ENCODE results near the gene EXTL2.
A peak's percentile ranks its signal among the peaks of the same experiment; 100 is the strongest.
"Not testable (repeated sequence)": the region's sequence is repeated elsewhere in the genome, so short reads cannot be mapped to it uniquely, and the experiment has no call there.

EXTL2 gene, protein sequence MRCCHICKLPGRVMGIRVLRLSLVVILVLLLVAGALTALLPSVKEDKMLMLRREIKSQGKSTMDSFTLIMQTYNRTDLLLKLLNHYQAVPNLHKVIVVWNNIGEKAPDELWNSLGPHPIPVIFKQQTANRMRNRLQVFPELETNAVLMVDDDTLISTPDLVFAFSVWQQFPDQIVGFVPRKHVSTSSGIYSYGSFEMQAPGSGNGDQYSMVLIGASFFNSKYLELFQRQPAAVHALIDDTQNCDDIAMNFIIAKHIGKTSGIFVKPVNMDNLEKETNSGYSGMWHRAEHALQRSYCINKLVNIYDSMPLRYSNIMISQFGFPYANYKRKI

DNA sequence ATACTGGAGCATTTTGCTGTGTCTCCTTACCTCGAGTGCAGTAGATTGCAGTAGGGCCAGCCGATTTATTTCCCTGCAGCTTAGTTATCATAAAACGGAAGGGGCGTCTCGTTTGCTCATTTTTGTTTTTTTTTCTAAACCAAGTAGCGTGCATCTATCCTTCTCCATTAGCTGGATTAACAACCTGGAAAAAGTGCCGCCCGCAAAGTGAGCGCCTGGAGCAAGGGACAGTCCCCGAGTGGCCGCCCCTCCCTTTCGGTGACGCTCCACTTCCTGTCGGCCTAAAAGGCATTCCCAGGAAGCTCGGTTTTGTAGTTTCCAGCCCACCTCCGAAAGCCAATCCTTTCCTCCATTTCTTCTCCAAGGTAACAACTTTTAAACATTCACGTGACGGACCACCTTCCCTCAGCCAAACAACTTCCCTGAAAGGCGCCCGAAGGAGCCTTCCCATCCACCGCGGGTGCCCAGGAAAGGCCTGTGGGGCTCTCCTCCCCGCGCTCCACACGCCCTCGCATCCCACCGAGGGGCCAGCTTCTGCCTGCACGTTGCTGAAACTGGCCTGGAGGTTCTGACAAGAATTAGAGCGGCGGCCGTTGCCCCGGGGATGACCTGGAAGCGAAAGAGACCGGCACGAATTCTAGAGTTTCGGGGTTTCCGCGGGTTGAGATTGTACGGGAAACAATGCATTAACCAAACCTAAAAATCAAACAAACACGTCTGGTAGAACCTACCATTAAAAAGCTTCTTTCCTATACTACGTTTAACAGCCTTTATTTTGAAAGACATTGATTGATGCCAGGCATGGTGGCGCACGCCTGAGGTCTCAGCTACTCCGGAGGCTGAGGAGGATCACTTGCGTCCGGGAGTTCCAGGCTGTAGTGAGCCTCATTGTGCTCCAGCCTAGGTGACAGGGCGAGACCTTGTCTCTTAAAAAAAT, at the start of gene EXTL2:
Gene EXTL2 (minus strand): TSS at position 240 of the 937 bp plus-strand sequence. CDS start 6,085 bp downstream, outside the sequence.
- peak; percentile 80 for DNase-seq

DNA sequence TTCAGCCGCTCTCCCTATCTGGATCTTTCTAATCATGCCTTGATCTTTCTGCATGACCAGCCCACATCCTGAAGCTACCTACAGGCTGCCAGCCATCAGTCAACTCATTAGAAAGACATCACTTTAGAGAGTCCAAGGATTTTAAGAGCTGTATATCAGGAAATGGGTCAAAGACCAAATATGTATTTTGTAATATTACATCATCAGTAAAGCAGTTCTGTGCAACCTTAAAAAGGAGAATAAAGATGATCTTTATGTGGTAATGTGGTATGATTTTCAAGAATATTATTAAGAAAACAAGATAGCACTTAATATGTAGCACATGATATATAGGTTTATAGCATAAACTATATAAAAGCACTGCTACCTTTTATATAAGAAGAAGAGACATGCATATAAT, 48.9 kb upstream of the EXTL2 start:
- no peak for DNase-seq

DNA sequence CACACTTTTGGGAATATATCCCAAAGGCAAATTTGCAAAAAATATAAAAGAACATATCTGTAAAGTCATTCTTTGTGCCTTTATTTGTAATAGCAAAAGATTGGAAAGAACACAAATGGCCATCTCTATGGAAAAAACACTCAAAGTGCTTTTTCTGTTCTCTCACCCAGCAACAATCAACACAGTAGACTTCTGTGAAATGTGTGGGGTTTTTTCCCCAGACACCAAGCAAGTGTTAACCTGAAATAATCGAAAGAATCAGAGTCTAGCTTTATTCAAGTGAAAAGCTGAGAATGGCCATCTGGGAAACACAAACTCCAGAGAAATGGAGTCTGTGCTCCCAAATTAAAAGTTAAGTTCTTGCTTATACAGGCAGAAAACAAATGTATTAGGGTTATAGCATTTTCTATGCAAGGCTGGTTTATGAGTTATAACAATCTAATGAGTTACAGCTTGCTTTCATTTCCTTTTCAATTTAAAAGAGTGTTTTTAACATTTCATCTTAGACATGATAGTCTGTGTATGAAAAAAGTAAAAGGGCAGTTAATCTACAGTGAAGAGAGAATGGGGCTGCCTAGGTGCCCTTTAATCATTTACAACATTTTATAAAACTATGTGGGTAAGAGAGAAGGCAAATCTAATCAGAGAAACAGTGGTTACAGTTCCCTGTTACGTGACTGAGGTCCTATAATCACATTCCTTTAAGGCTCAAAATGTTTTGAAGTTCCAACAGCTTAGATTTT, 47.8 kb upstream of the EXTL2 start:
- no peak for DNase-seq

DNA sequence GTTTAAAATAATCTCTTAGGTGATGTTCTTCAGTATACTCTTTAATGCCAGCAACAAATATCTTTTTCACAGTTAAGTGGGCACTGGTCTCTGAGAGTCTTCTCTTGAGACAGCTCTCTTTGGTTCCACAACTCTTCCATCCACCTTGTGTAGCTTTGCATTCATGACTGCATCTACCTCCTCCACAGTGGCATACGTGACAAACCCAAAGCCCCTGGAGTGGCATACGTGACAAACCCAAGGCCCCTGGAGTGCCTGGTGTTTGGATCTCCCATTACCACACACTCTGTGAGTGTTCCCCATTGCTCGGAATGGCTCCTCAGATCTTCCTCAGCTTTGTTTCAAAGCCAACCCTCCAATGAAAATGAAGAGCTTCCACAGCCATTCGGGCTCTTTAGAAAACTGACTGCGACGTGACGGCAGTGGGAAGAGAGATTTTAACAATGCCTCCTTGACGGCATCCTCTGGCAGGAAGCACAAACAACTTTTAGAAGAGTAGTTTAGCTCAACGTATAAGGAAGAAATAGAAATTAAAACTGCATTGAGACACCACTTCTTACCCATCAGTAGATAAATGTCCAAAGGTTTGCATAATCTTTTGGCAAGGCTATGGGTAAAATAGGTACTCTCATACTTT, 47.1 kb upstream of the EXTL2 start:
- DNase-seq, result no peak

DNA sequence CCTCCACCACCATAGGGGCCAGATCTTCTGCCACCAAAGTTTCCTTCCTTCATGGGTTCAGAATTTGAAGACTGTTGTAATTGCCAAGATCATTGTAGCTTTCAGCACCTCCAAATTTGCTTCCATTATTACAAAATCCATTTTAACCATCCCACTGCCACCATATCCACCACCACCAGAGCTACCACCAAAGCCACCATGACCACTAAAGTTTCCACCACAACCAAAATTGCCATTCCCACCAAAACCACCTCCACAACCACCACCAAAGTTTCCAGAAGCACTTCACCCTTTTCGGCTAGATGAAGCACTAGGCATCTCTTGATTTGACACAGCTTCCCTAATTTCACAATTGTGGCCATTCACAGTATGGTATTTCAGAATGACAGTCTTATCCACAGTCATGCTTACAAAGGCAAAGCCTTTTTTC, 46.5 kb upstream of the EXTL2 start:
- DNase-seq, result no peak

DNA sequence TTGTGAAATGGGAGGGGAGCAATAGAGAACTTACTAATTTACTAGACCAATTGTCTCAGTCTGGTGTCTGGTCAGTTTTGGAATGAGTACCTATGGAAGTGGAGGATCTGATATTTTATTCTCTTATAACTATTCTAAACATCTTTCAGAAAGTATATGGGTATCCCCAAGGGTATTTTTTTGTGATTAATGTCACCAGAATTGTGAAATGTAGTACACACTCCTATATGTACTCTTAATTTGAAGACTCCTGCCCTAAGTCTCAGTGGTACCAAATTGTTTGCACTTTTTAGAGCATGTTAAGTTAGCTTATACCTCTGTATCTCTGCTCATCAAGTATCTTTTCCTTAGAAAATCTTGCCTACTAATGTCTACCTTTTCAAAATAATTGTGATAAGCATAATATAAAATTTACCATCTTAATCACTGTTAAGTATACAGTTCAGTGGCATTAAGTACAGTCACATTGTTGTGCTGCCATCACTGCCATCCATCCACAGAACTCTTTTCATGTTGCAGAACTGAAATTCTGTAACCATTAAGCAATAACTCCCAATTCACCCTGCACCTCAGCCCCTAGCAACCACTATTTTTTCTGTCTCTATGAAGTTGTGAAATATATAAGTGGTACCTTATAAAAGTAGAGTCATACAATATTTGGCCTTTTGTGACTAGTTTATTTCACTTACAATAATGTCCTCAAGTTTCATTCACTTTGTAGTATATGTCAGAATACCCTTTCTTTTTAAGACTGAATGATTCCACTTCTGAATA, 41.7 kb upstream of the EXTL2 start:
- DNase-seq, result no peak

DNA sequence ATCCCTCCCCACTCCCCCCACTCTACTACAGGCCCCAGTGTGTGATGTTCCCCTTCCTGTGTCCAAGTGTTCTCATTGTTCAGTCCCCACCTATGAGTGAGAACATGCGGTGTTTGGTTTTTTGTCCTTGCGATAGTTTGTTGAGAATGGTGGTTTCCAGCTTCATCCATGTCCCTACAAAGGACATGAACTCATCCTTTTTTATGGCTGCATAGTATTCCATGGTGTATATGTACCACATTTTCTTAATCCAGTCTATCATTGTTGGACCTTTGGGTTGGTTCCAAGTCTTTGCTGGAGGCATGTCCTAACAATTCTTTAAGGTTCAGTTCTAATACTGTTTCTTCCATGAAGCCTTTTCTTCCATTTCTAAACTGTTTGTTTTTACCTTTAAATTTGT, 38.9 kb upstream of the EXTL2 start:
- DNase-seq, result not testable (repeated sequence)

DNA sequence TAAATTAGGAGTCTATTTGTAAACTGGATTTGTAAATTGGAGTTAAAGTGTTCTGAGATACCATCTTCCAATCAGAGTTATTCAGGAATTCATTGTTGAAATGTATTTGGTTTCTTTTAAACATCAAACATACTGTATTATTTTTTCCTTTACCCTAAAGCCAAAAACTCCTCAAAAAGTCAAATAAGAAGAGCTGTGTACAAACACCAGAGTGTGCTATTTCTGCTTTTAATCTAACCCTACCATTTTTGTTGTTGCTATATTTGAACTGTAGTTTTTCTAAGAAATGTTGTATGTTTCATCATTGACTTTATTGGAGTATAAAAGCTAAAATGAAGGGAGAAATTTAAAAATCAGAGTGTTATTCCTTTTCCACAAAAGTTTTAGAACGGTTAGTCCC, 37.1 kb upstream of the EXTL2 start:
- no peak for DNase-seq

DNA sequence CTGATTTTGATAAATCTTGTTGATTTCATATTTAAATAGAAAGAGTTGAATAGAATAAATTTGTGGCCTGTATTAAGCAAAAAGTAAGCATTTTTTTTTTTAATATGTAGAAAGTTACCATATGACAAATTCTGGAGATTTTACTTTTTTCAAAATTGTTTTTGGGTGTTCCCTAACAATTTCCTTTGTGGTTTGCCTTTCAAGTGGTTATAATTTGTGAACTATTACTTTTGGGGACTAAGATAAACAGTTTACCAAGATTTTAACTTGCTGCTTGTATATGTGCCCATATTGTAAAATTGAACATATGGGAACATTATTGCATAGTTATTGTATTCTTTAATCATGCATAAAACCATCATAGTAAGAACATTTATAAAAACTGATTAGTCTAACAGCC, 35.9 kb upstream of the EXTL2 start:
- no peak for DNase-seq

DNA sequence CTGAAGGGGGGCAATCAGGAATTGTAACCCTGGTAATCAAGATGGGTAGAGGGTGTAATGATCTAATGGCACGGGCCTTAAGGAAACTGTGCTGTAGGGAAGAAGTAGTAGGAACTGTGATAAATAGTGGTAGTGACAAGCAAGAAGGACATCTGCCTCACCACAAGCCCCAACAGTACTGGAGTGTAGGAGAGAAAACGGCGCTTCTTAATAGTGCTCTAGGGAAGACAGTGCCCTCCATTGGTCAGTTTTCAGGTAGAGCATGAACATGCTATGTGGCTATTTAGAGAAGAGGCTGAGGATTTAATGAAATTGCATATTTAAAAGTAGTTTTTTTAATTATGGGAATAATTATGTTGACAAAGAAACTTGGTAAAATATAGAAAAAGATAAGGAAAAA, 33.5 kb upstream of the EXTL2 start:
- DNase-seq, result no peak

DNA sequence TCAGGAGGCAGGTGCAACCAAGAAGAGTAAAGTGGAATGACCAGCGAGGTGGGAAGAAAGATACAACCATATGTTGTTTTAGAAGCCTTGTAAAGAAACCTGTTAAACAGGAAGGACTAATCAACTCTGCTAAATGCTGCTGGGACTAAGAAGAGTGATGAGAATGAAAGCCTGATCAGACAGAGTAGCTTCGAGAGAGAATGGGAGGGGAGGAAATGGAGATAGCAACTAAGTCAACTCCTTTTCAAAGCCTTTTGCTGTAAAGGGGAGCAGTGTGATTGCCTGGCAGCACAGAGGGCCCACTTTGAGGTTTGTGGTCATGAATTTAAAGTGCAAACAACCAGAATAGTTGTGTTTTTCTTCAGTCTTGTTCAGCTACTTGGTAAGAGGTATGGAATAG, 32.6 kb upstream of the EXTL2 start:
- DNase-seq, result no peak

DNA sequence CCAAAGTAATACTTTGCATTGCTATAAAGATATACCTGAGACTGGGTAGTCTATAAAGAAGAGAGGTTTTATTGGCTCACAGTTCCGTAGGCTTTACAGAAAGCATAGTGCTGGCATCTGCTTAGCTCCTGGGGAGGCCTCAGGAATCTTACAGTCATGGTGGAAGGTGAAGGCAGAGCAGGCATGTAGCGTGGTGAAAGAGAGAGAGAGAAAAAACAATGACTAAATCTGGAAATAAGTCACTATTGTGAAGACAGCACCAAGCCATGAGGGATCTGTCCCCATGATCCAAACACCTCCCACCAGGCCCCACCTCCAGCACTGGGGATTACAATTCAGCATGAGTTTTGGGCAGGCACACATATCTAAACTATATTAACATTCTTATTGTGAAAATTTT, 31.6 kb upstream of the EXTL2 start:
- no peak for DNase-seq

DNA sequence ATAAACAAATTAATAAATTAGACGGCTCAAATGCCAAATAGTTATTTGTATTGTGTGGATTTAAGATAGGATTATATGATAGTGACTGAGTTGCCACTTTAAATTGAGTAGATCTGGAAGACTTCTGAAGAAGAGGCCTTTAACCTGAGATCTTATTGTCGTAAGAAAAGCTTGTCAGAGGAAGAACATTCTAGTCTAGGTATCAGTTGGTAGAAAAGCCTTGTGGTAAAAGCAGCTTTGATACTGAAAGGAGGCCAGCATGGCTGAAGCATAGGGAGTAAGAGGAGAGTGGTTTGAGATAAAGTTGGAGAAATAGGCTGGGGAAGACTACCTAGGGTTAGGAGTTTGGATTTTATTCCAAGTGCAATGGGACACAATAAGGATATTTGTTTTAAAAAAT, 30.3 kb upstream of the EXTL2 start:
- no peak for DNase-seq

DNA sequence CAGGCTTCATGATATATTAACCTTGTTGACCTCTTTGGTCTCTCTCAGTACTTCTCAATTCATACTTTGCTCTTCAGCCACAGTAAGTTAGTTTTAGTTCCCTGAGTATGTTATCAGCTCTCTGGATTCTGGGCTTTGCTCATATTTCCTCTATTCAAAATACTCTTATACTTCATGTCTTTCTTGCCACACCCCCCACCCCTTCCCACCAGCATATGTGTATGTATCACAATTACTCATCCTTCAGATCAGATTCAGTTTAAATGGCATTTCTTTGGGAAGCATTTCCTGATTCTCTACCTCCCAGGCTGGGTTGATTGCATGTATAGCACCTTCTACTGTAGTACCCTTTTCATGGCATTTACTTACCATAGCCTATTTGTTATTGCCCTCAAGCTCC, 29.6 kb upstream of the EXTL2 start:
- DNase-seq, result peak; percentile 59

DNA sequence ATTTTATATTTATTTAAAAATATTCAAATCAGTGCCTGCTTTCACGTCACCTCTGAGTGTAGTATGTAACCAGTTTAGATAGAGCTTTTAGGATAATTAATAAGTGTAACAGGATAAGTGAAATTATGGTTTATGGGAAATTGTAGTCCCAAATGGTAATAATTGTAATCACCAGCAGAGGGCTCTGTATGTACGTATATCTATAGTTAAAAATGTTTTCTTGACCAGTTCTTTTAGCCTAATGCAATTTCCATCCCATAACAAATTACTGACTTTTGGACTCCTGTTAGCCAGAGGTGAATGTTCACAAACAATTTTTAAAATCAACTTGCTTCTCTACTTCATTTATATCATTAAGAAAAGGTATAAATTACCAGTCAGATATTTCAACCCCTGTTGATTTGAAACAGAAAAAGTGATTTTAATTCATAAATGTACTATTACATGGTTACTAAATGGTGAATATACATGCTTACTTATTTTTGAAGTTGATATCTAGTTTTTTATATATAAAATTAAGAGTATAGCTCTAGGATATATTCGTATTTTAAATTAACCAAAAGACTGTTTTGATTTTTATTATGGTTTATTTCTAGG, 26.6 kb upstream of the EXTL2 start:
- peak; percentile 55 for DNase-seq

DNA sequence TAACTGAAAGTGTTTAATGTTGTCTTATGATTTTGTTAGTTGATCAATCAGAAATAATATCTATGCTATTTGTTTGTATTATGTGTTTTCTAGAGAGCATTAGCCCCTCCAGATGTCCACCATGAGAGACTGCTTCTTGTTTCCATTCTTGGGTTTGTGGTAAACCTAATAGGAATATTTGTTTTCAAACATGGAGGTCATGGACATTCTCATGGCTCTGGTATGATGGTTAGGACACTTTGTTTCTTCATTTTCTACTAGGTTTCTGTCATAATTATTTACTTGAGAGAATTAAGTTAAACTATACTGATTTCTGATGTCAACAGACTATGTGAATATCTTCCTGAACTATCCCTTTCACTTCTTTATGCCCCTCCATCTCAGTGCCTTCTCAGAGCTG, 17.4 kb upstream of the EXTL2 start:
- DNase-seq, result no peak

DNA sequence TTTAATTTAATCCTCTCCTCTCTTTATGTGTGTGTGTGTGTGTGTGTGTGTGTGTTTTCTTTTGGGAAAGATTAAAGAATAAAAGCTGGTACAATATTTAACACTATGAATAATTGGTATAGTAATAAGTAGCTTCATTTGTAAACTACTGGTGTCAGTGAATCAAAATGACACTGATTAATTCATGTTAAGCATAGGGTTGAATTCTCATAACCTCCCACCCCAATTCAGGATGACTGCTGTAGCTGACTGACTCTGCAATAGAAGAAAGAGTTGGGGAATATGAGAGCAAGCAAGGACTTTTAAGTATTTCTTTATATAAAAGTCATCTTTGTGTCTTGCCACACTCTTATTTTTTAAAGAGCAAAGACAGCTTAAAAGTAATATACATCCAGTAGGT, 14.4 kb upstream of the EXTL2 start:
- no peak for DNase-seq

DNA sequence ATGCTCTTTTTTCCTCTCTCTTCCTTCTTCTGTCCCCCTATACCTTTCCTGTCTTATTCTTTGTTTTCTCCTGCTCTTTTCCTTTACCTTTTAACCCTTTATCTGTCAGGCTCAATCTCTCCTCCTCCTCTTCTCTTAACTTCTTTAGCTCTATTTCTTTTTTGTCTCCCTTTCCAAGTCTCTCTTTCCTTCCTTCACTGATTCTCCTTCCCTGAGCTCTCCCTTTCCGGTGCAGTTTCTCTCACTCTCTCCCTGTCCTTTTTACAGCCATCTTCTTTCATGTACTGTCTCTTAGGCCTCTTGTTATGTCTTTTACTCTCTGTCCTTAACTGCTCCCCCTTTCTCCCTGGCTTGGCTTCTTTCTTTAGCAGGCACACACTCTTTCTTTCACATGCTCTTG, 13.2 kb upstream of the EXTL2 start:
- no peak for DNase-seq

DNA sequence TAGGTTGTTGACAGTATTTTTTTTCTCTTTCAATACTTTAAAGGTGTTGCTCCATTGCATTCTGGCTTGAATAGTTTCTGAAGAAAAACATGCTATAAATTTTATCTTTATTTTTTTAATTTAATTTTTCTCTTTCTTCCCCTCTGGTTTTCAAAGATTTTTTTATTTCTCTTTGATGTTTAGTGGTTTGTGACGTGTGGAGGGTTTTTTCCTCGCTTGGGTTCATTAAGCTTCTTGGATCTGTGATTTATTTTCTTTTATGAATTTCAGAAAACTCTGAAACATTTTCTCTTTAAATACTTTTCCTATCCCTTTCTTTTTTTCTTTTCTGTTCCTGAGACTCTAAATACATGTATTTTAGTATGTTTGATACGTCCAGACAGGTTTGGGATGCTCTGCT, 10.5 kb upstream of the EXTL2 start:
- no peak for DNase-seq

DNA sequence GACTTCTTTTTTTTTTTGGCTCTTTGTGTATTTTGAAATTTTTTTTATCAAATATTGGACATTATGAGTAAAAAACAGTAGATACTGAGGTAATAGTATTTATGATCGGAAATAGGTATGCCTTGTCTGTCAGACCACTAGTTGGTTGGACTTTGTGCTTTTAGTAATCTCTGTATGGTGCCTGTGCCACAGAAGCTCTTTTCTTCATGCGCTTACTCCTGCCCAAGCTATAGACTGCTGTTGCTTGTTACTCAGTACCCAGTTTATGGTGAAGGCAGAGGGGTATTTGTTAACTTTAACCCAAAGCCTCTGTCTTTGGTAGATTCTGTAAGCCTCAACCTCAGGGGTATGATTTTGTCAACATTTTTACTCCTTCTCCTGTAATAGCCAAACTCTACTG, 9.9 kb upstream of the EXTL2 start:
- no peak for DNase-seq

DNA sequence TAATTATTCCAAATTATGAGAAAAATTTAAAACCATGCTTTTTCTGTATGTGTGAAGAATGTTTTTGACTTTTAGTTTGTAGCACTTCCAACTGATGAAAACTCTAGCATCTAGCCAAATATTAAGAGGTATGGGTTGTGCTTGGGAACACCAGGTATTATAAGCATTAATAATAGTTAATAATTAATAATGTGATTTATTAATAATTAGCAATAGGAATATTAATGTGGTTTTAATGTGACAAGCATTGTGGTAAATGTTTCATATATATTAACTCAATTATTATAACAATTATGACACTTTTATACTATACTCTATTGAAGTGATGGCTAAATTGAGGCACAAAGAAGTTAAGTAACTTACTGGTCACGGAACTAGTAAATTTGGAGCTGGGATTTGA, 9.1 kb upstream of the EXTL2 start:
- no peak for DNase-seq

DNA sequence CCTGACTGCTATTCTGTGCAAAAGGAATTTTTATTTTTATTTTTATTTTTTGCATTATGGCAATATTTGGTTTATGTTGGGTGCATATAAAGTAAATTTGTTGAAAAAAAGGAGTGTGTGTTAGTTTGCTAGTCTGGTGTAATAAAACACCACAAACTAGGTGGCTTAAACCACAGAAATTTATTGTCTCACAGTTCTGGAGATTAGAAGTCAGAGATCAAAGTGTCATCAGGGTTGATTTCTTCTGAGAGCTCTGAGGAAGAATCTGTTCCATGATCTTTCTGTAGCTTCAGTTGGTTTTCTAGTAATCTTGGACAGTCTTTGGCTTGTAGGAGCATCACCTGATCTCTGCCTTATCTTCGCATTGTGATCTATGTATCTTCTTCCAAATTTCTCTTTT, 7.7 kb upstream of the EXTL2 start:
- no peak for DNase-seq
